K562 (cell line): ENCODE measurements around the gene CYB5RL. TPM values are rescaled to one million over a fixed set of nuclear protein-coding genes. Genes with fewer than 3 reads are reported as not detected.
A peak's percentile ranks its signal among the peaks of the same experiment; 100 is the strongest.

Experiments used
- CBFA2T2 ChIP-seq: fragments of 450-650 bp; conservative IDR thresholded peaks from 2 replicates; pipeline ENCODE4 v1.6.1; 2017; ENCODE audit warnings: mild to moderate bottlenecking
- CBFB ChIP-seq: sonication (generic); formaldehyde crosslinking; IDR thresholded peaks from 2 replicates; pipeline ENCODE4 v1.4.0; 2020; ENCODE audit warnings: mild to moderate bottlenecking, missing genetic modification reagents
- CUX1 ChIP-seq: fragments of 200-800 bp; sonication (Bioruptor generic); IDR thresholded peaks from 2 replicates; pipeline ENCODE4 v1.6.1; 2016; ENCODE audit warnings: missing genetic modification characterization, missing compliant biosample characterization
- ELF2 ChIP-seq: fragments of 250-450 bp; sonication (Bioruptor Pico); IDR thresholded peaks from 2 replicates; pipeline ENCODE4 v1.5.0; 2021; ENCODE audit warnings: mild to moderate bottlenecking
- JUND ChIP-seq, 2 experiments: IDR thresholded peaks; 2 replicates in 1 of 2; 3 replicates in 1 of 2; pipeline ENCODE4 v1.6.1; 2011; ENCODE audit warnings: borderline replicate concordance in 2 of 2, low read depth in 2 of 2, low read length in 2 of 2, improper control_type of control experiment in 1 of 2, missing biosample characterization in 1 of 2, missing genetic modification characterization in 1 of 2, missing genetic modification reagents in 1 of 2
- L3MBTL2 ChIP-seq: fragments of 450-650 bp; IDR thresholded peaks from 2 replicates; pipeline ENCODE4 v1.6.1; 2016; ENCODE audit warnings: mild to moderate bottlenecking, moderate library complexity
- MNT ChIP-seq, 2 experiments: fragments of 450-650 bp; conservative IDR thresholded peaks; 2 replicates each; pipeline ENCODE4 v1.6.1; 2017; ENCODE audit warnings: mild to moderate bottlenecking in 2 of 2, moderate library complexity in 2 of 2
- SIN3B ChIP-seq: fragments of 450-650 bp; IDR thresholded peaks from 2 replicates; pipeline ENCODE4 v1.6.1; 2017; ENCODE audit warnings: low read depth, mild to moderate bottlenecking, moderate library complexity
- SRF ChIP-seq, 2 experiments: fragments of 250-450, 450-650 bp in 1 of 2; sonication (Bioruptor Pico) in 1 of 2; sonication (generic) in 1 of 2; formaldehyde crosslinking; IDR thresholded peaks; 2 replicates each; pipeline versions ENCODE4 v1.5.0 to v1.5.1; 2020 to 2022; ENCODE audit warnings: mild to moderate bottlenecking in 1 of 2, missing genetic modification reagents in 1 of 2
- THAP12 ChIP-seq: fragments of 250-450 bp; sonication (Bioruptor Pico); IDR thresholded peaks from 2 replicates; pipeline ENCODE4 v1.9.0; 2021; ENCODE audit warnings: mild to moderate bottlenecking, inconsistent platforms
- polyA plus RNA-seq, 8 experiments: library from polyadenylated mRNA; depleted of rRNA in 4 of 8; stranded (reverse) in 5 of 8; unstranded in 3 of 8; fragments of >200 nt; fragmentation: Nextera tagmentation in 2 of 8; fragmentation: Illumina TruSeq in 1 of 8; extraction: Ambion mirVana in 2 of 8; extraction: Trizol in 1 of 8; gene quantifications; 2 replicates each; pipeline versions ENCODE4 v1.2.1 to v1.2.3, GENCODE V29; 2011 to 2014; ENCODE audit warnings: inconsistent platforms in 1 of 8, missing spikeins in 1 of 8
- total RNA-seq, 7 experiments: library from RNA; depleted of rRNA in 6 of 7; stranded (reverse); fragments of >200 nt in 6 of 7; fragmentation: Illumina TruSeq in 2 of 7; extraction: Trizol in 2 of 7; gene quantifications; 2 replicates each; pipeline versions ENCODE4 v1.2.1 to v1.2.3, GENCODE V29; 2011 to 2021; ENCODE audit warnings: low replicate concordance in 1 of 7
- TF ChIP-seq, protein P1 (sequence below): fragments of 250-450 bp; sonication (Bioruptor Pico); IDR thresholded peaks from 2 replicates; pipeline ENCODE4 v1.4.0; 2020; ENCODE audit warnings: borderline replicate concordance
- TF ChIP-seq, protein P2 (sequence below), 2 experiments: IDR thresholded peaks; 2 replicates each; pipeline ENCODE4 v1.6.1; 2011; ENCODE audit warnings: borderline replicate concordance in 1 of 2, control low read depth in 1 of 2, low read depth in 1 of 2, low read length in 1 of 2, mild to moderate bottlenecking in 1 of 2, mixed read lengths in 1 of 2, moderate library complexity in 1 of 2; ENCODE audit not compliant: insufficient read depth in 1 of 2, insufficient read length in 1 of 2, poor library complexity in 1 of 2, severe bottlenecking in 1 of 2; ENCODE audit errors: extremely low read depth in 1 of 2

CYB5RL gene
- total and polyA plus RNA-seq, 9 of the 15 experiments (the other 6 are each of a cell fraction or from before 2014, with no cell fraction given): 7.9 to 18.0 (median 11.2) TPM

GRCh38 chr1:54163573-54163972, 36.3 kb downstream of the CYB5RL start (continued):
- peak; percentile 35; the same call in 1 of the 2 replicates for TF ChIP-seq JUND (IDR thresholded peaks at IDR 0.05; ENCODE audit: borderline replicate concordance, low read depth, low read length)
- no peak for TF ChIP-seq JUND (tag; IDR thresholded peaks at IDR 0.05; ENCODE audit: borderline replicate concordance, low read depth, low read length)
- TF ChIP-seq, protein P1, sequence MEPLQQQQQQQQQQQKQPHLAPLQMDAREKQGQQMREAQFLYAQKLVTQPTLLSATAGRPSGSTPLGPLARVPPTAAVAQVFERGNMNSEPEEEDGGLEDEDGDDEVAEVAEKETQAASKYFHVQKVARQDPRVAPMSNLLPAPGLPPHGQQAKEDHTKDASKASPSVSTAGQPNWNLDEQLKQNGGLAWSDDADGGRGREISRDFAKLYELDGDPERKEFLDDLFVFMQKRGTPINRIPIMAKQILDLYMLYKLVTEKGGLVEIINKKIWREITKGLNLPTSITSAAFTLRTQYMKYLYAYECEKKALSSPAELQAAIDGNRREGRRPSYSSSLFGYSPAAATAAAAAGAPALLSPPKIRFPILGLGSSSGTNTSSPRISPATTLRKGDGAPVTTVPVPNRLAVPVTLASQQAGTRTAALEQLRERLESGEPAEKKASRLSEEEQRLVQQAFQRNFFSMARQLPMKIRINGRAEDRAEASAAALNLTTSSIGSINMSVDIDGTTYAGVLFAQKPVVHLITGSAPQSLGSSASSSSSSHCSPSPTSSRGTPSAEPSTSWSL (CRISPR knock-in tag): no peak
- TF ChIP-seq SRF (CRISPR knock-in tag; IDR thresholded peaks at IDR 0.05): no peak
- no peak for TF ChIP-seq CUX1 (CRISPR knock-in tag)
- no peak for TF ChIP-seq SIN3B
- TF ChIP-seq, protein P2, sequence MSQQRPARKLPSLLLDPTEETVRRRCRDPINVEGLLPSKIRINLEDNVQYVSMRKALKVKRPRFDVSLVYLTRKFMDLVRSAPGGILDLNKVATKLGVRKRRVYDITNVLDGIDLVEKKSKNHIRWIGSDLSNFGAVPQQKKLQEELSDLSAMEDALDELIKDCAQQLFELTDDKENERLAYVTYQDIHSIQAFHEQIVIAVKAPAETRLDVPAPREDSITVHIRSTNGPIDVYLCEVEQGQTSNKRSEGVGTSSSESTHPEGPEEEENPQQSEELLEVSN (IDR thresholded peaks at IDR 0.05; ENCODE audit: borderline replicate concordance in 1 of 2, extremely low read depth in 1 of 2, insufficient read depth in 1 of 2, insufficient read length in 1 of 2, low read depth in 1 of 2, low read length in 1 of 2, poor library complexity in 1 of 2, severe bottlenecking in 1 of 2): peak; percentile 48 to 79
- peak; percentile 93 for TF ChIP-seq L3MBTL2
- 0 out of 2 replicates have a peak, but pooled peaks have one; percentile 27 for TF ChIP-seq CBFA2T2
- TF ChIP-seq ELF2 (CRISPR knock-in tag): no peak
- no peak for TF ChIP-seq CBFB (CRISPR knock-in tag)
- TF ChIP-seq MNT (conservative IDR thresholded peaks at IDR 0.05): 0 out of 4 replicates have a peak, but pooled peaks of 1 of the 2 experiments have one; percentile 48
- no peak for TF ChIP-seq THAP12 (CRISPR knock-in tag)
